Upper lobe of right lung (tissue), 1 donor: ENCODE measurements around the gene ELF5. TPM values are rescaled to one million over a fixed set of nuclear protein-coding genes. Genes with fewer than 3 reads are reported as not detected.

Experiments used
- ATAC-seq: fragments of 200-7000 bp; cut with Tn5 transposase; one replicate; pipeline ENCODE4 v1.9.1; 2020; ENCODE audit warnings: mild to moderate bottlenecking, moderate library complexity
- DNase-seq: peaks from one replicate; pipeline ENCODE4 v3.0.0-alpha.2; 2020
- H3K27ac ChIP-seq: fragments of 200-600 bp; one replicate; pipeline ENCODE4 v1.8.0; 2022
- H3K27me3 ChIP-seq: fragments of 200-600 bp; one replicate; pipeline ENCODE4 v1.8.0; 2022; ENCODE audit warnings: mild to moderate bottlenecking
- H3K36me3 ChIP-seq: fragments of 200-600 bp; one replicate; pipeline ENCODE4 v1.8.0; 2022
- H3K4me1 ChIP-seq: fragments of 200-600 bp; one replicate; pipeline ENCODE4 v1.8.0; 2022
- H3K4me3 ChIP-seq: fragments of 200-600 bp; one replicate; pipeline ENCODE4 v1.8.0; 2022; ENCODE audit warnings: mild to moderate bottlenecking
- H3K9me3 ChIP-seq: fragments of 200-600 bp; one replicate; pipeline ENCODE4 v1.8.0; 2022
- CTCF ChIP-seq: fragments of 200-600 bp; IDR thresholded peaks from one replicate; pipeline ENCODE4 v1.8.0; 2022; ENCODE audit warnings: antibody characterized with exemption
- intact Hi-C: fragments of 100-400 bp; cut with DNase I; formaldehyde crosslinking; loops from one replicate; pipeline ENCODE4 v1.11.0; 2022
- total RNA-seq: library from RNA; stranded (reverse); fragmentation: NEBNext Ultra II Directional; extraction: Animal tissue kit (Norgen Biotek cat#: 25700); gene quantifications from one replicate; pipeline ENCODE4 v1.2.1, GENCODE V29; 2021
- donor health status: DM: no; HTN: yes; CAD: no; lungs with severe emphysema.

The ELF5 gene
- total RNA-seq, 1 donor from 2014 or later: 10.7 TPM

GRCh38 chr11:34512840-34513681, 533 bp downstream of the ELF5 start:
- peak overlapping the region; percentile 22 for H3K4me3 ChIP-seq
- no peaks in the 10 kb centered on the region for H3K27me3 ChIP-seq
- TF ChIP-seq CTCF: peak; percentile 67
- H3K36me3 ChIP-seq: no peaks in the 10 kb centered on the region
- intact Hi-C loops: no loop called here
- peak overlapping the region; percentile 45 for H3K27ac ChIP-seq
- ATAC-seq (peak; percentile 95), DNase-seq (peak; percentile 84)
- H3K9me3 ChIP-seq: no peaks in the 10 kb centered on the region
- H3K4me1 ChIP-seq: peaks cover 6% of the 10 kb centered on the region

GRCh38 chr11:34510673-34511072, 2.9 kb downstream of the ELF5 start:
- DNase-seq: no peak
- no peak for ATAC-seq

GRCh38 chr11:34510218-34510617, 3.4 kb downstream of the ELF5 start:
- ATAC-seq (no peak), DNase-seq (no peak)
- no peaks in the 10 kb centered on the region for H3K36me3 ChIP-seq
- H3K4me3 ChIP-seq: no peak overlapping the region
- H3K27ac ChIP-seq: no peak overlapping the region
- no peak for TF ChIP-seq CTCF
- intact Hi-C loops: no loop called here
- H3K4me1 ChIP-seq: peaks cover 16% of the 10 kb centered on the region
- no peaks in the 10 kb centered on the region for H3K27me3 ChIP-seq
- H3K9me3 ChIP-seq: no peaks in the 10 kb centered on the region

More at GRCh38 chr11:34510673-34511072, 2.9 kb downstream of the ELF5 start:
- no peak for TF ChIP-seq CTCF
- no peaks in the 10 kb centered on the region for H3K9me3 ChIP-seq
- H3K4me1 ChIP-seq: peaks cover 12% of the 10 kb centered on the region
- no peaks in the 10 kb centered on the region for H3K36me3 ChIP-seq
- no peak overlapping the region for H3K4me3 ChIP-seq
- intact Hi-C loops: no loop called here
- no peaks in the 10 kb centered on the region for H3K27me3 ChIP-seq
- no peak overlapping the region for H3K27ac ChIP-seq

- peaks cover 18% of the 10 kb centered on the region for H3K4me1 ChIP-seq
- H3K27ac ChIP-seq: no peak overlapping the region
- peak; percentile 44 for ATAC-seq
- no peaks in the 10 kb centered on the region for H3K9me3 ChIP-seq
- H3K36me3 ChIP-seq: no peaks in the 10 kb centered on the region
- intact Hi-C loops: no loop called here
- H3K27me3 ChIP-seq: no peaks in the 10 kb centered on the region
- TF ChIP-seq CTCF: no peak
- no peak overlapping the region for H3K4me3 ChIP-seq
- DNase-seq: no peak
These were observed 4.2 kb downstream of the ELF5 start for GRCh38 chr11:34509336-34509876.

- Histone ChIP-seq H3K27ac (no peak overlapping the region), H3K36me3 (no peaks in the 10 kb centered on the region), H3K4me3 (no peak overlapping the region), H3K9me3 (no peaks in the 10 kb centered on the region), H3K27me3 (no peaks in the 10 kb centered on the region), H3K4me1 (peaks cover 18% of the 10 kb centered on the region)
- no peak for TF ChIP-seq CTCF
- intact Hi-C loops: no loop called here
- ATAC-seq (peak; percentile 9), DNase-seq (no peak)
These were observed 5.1 kb downstream of the ELF5 start for GRCh38 chr11:34508524-34508923.
